Rectal smooth muscle tissue (tissue), 1 donor: Measurements from ENCODE around the gene ROBO1.

Experiments
- H3K27ac ChIP-seq: one replicate; pipeline ENCODE4 v1.7.0; 2013; ENCODE audit warnings: low read depth, low read length, inconsistent platforms
- H3K27me3 ChIP-seq: one replicate; pipeline ENCODE4 v1.7.0; 2013; ENCODE audit warnings: low read length; ENCODE audit not compliant: control insufficient read depth, insufficient read depth
- H3K36me3 ChIP-seq: one replicate; pipeline ENCODE4 v1.7.0; 2013; ENCODE audit warnings: low read length; ENCODE audit not compliant: control insufficient read depth, insufficient read depth
- H3K4me1 ChIP-seq: one replicate; pipeline ENCODE4 v1.7.0; 2013; ENCODE audit warnings: low read length; ENCODE audit not compliant: control insufficient read depth, insufficient read depth
- H3K4me3 ChIP-seq: one replicate; pipeline ENCODE4 v1.7.0; 2013; ENCODE audit warnings: low read length
- H3K9ac ChIP-seq: one replicate; pipeline ENCODE4 v1.7.0; 2013; ENCODE audit warnings: low read length

ROBO1 gene

DNA sequence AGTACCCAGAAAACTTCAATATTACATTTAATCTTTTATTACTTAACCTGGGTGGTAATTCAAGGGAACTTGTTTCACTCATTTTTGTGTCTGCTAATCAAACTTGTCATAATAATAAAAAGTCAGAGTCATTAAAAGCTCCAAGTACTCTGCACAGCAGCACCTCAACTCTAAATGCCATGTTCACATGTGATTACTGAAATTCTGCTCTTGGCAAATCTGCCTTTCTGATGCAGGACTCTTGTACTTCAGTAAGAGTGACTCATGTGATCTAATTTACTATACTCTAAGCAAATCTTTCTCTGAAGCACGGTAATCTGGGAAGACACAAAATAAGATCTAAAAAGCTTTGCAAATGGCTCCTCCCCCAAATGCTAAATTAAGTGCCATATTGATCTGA, 6.4 kb downstream of the ROBO1 start:
- Histone ChIP-seq H3K9ac (no peak overlapping the region), H3K36me3 (no peaks in the 10 kb centered on the region), H3K4me3 (no peak overlapping the region), H3K27me3 (peaks cover 1% of the 10 kb centered on the region), H3K27ac (no peak overlapping the region), H3K4me1 (no peaks in the 10 kb centered on the region)

GRCh38 chr3:79751703-79752102, 16.1 kb downstream of the ROBO1 start:
- Histone ChIP-seq H3K27me3 (no peaks in the 10 kb centered on the region), H3K4me3 (no peak overlapping the region), H3K9ac (no peak overlapping the region), H3K4me1 (no peaks in the 10 kb centered on the region), H3K36me3 (no peaks in the 10 kb centered on the region), H3K27ac (no peak overlapping the region)

DNA sequence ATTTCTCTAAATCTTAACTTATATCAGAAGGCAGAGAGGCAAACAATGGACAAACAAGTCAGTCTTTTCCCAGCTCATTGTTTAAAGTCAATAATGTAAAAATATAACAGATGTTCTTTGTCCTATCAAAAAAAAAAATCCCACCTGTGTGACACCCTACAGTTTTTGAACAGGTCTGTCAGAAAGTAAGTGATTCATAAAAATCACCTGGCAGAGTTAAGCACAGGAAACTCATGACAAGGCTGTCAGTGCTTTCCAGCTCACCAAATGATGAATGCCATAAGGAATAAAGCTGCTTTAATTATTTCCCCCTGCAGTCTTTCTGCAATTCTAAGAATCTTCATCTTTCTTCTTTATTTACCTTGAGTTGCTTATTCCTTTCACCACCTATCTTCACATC, 30.3 kb downstream of the ROBO1 start:
- no peak overlapping the region for H3K4me3 ChIP-seq
- no peak overlapping the region for H3K9ac ChIP-seq
- H3K27ac ChIP-seq, result no peak overlapping the region
- no peaks in the 10 kb centered on the region for H3K4me1 ChIP-seq
- H3K27me3 ChIP-seq, result no peaks in the 10 kb centered on the region
- H3K36me3 ChIP-seq, result no peaks in the 10 kb centered on the region

GRCh38 chr3:79729096-79729495, 38.7 kb downstream of the ROBO1 start:
- Histone ChIP-seq H3K27me3 (no peaks in the 10 kb centered on the region), H3K4me1 (no peaks in the 10 kb centered on the region), H3K4me3 (no peak overlapping the region), H3K9ac (no peak overlapping the region), H3K36me3 (no peaks in the 10 kb centered on the region), H3K27ac (no peak overlapping the region)

DNA sequence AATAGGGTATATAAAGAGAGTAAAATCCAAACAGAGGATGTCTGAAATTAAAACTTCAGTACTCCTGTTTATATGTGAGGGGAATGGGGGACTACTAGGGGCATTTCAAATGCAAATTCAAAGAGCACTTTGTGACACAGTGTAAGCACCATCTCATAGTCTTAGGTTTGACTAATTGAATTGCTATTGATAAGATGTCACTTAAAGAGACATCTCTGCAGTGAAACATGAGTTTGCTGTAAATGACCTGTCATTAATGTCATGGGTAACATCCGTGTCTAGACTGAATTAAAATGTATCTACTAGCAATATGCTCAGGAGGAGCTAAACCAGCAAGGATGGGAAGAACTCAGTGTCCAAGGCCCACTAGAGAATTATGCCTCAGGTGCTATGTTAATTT, 41.0 kb downstream of the ROBO1 start:
- H3K4me3 ChIP-seq, result no peak overlapping the region
- no peak overlapping the region for H3K27ac ChIP-seq
- no peaks in the 10 kb centered on the region for H3K27me3 ChIP-seq
- no peaks in the 10 kb centered on the region for H3K36me3 ChIP-seq
- H3K9ac ChIP-seq, result no peak overlapping the region
- H3K4me1 ChIP-seq, result no peaks in the 10 kb centered on the region

- H3K27me3 ChIP-seq, result no peaks in the 10 kb centered on the region
- H3K36me3 ChIP-seq, result no peaks in the 10 kb centered on the region
- H3K27ac ChIP-seq, result no peak overlapping the region
- H3K4me3 ChIP-seq, result no peak overlapping the region
- no peaks in the 10 kb centered on the region for H3K4me1 ChIP-seq
- H3K9ac ChIP-seq, result no peak overlapping the region
These were observed 43.6 kb downstream of the ROBO1 start for GRCh38 chr3:79724206-79724605.

- Histone ChIP-seq H3K36me3 (no peaks in the 10 kb centered on the region), H3K27ac (no peak overlapping the region), H3K4me1 (no peaks in the 10 kb centered on the region), H3K4me3 (no peak overlapping the region), H3K9ac (no peak overlapping the region), H3K27me3 (no peaks in the 10 kb centered on the region)
These were observed 77.7 kb downstream of the ROBO1 start for GRCh38 chr3:79690072-79690471.

- Histone ChIP-seq H3K4me3 (no peak overlapping the region), H3K36me3 (no peaks in the 10 kb centered on the region), H3K9ac (no peak overlapping the region), H3K27me3 (no peaks in the 10 kb centered on the region), H3K4me1 (no peaks in the 10 kb centered on the region), H3K27ac (no peak overlapping the region)
These were observed 82.7 kb downstream of the ROBO1 start for GRCh38 chr3:79685108-79685507.

- Histone ChIP-seq H3K27me3 (no peaks in the 10 kb centered on the region), H3K4me1 (no peaks in the 10 kb centered on the region), H3K9ac (no peak overlapping the region), H3K27ac (no peak overlapping the region), H3K4me3 (no peak overlapping the region), H3K36me3 (no peaks in the 10 kb centered on the region)
These were observed 83.8 kb downstream of the ROBO1 start for GRCh38 chr3:79684041-79684440.

DNA sequence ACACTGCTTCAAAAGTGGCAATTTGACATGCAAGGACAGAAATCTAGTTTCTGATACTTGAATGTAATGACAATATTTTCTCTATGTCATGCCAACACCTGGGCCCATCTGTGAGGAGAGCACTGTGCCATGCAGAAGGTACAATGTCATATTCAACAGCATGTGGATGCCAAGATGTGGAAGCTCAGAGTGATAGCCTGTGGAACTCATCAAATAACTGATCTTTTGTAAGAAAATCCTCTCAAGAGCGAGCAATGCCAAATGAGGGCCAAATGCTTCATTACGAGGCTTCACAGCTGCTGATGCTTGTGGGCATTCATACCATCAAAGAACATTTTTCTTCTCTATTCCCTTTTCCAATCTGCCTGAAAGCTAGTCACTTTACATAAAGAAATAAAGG, 95.1 kb downstream of the ROBO1 start:
- Histone ChIP-seq H3K4me1 (no peaks in the 10 kb centered on the region), H3K27me3 (no peaks in the 10 kb centered on the region), H3K4me3 (no peak overlapping the region), H3K36me3 (no peaks in the 10 kb centered on the region), H3K9ac (no peak overlapping the region), H3K27ac (no peak overlapping the region)

DNA sequence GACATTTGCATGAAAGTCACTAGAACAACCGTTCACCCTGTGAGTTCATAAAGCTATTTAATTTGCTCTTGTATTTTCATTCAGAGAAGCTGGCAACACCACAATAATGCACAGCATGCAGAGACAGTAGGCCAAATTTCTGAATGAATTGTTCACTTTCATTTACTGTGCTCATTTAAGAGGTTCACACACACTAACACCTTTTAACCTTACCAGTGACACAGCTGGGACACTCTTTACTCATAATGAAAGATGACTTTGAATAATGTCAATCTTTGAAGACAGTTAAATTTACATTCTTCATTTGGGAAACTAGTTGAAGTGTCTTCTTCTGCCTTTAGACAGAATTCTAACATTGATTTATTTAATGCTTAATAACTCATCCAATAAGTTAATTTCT, 95.7 kb downstream of the ROBO1 start:
- no peaks in the 10 kb centered on the region for H3K36me3 ChIP-seq
- no peak overlapping the region for H3K4me3 ChIP-seq
- no peaks in the 10 kb centered on the region for H3K4me1 ChIP-seq
- no peak overlapping the region for H3K27ac ChIP-seq
- H3K9ac ChIP-seq, result no peak overlapping the region
- no peaks in the 10 kb centered on the region for H3K27me3 ChIP-seq

DNA sequence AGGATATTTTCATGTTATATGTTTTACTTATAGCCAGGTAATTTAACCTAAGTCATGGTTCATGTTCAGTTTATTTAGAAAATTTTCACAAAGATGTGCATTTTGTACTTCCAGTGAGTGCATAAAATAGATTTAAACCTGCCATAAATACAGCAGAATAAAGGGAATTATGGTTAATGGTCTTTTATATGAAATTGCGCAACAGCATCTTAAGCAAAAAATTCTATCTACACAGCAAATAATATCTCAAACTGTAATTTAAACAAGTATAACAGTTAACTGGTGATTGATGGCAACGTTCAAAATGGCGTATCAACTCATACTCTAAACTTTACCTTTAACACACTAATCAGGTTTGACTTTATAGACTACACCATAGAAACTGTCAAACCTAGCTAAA, 97.6 kb downstream of the ROBO1 start:
- no peaks in the 10 kb centered on the region for H3K4me1 ChIP-seq
- no peak overlapping the region for H3K9ac ChIP-seq
- no peak overlapping the region for H3K27ac ChIP-seq
- H3K4me3 ChIP-seq, result no peak overlapping the region
- H3K27me3 ChIP-seq, result no peaks in the 10 kb centered on the region
- no peaks in the 10 kb centered on the region for H3K36me3 ChIP-seq

- no peak overlapping the region for H3K9ac ChIP-seq
- H3K36me3 ChIP-seq, result no peaks in the 10 kb centered on the region
- no peaks in the 10 kb centered on the region for H3K27me3 ChIP-seq
- H3K4me3 ChIP-seq, result no peak overlapping the region
- H3K4me1 ChIP-seq, result no peaks in the 10 kb centered on the region
- no peak overlapping the region for H3K27ac ChIP-seq
These were observed 103.3 kb downstream of the ROBO1 start for GRCh38 chr3:79664455-79664854.

DNA sequence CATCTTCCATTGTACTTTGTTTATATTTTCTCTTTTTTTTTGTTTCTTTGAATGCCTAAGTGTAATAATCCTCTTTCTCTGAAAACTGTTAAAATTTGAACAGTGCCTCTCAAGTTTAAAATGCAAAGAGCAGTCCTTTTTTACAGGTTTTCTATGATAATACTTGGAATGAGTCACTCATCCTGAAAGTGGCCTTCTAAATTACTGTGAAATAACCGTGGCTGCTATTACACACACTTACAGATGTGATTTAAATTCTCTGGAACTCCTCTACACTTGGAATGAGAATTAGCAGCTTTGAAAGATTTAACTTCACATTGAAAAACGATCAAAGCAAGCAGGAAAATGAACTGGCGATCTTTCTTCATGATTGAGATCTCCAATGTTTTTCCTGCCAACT, 105.9 kb downstream of the ROBO1 start:
- Histone ChIP-seq H3K4me1 (no peaks in the 10 kb centered on the region), H3K36me3 (no peaks in the 10 kb centered on the region), H3K27me3 (no peaks in the 10 kb centered on the region), H3K4me3 (no peak overlapping the region), H3K27ac (no peak overlapping the region), H3K9ac (no peak overlapping the region)
